D721Med (cell line): ENCODE measurements around the gene ICAM2.

Experiments
- DNase-seq: peaks from one replicate; pipeline ENCODE4 v3.0.0; 2011; ENCODE audit warnings: low spot score; ENCODE audit not compliant: insufficient read length
- FAIRE-seq: peaks from 2 replicates; lab custom pipeline; 2011; peaks lifted over from hg19 to GRCh38; lab: Jason Lieb, UNC
- TF ChIP-seq, protein P1 (sequence below): IDR thresholded peaks from 2 replicates; pipeline ENCODE4 v1.5.1; 2012; ENCODE audit warnings: mild to moderate bottlenecking, control low read depth; ENCODE audit not compliant: insufficient read depth; ENCODE audit errors: missing control alignments

Gene ICAM2

DNA sequence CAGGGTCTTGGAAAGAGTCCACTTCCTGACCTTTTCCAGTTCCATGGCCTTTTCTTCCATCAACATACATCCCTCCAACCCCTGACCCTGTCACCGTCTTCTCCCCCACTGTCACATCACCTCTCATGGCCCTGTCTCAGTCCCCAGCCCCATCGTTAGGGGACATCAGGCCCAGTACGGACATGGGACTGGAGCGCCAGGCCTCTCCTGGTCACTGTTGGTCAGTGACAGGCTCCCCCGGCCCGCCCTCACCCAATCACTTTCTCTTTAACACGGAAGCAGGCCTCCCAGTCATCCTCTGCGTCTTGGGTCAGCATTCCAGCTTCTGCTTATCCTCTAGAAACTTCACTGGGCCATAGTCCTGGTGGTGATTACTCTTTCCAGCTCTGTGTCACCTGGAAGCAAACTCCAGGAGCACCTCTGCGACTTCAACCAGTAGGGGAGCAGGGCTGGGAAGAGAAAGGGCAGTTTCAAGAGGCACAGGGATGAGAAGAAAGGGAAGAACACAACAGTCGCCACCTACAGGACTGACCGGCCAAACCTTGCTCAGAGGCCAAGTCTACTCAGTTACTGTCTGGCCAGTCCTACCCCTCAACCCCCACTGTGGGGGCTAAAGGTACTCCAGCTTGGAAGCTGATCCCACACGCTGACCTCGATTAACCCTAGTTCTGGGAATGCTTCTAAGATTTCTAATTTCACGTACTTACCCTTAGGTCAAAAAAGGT, 15.9 kb upstream of the ICAM2 start:
- FAIRE-seq: no peak
- DNase-seq: no peak
- TF ChIP-seq, protein P1, sequence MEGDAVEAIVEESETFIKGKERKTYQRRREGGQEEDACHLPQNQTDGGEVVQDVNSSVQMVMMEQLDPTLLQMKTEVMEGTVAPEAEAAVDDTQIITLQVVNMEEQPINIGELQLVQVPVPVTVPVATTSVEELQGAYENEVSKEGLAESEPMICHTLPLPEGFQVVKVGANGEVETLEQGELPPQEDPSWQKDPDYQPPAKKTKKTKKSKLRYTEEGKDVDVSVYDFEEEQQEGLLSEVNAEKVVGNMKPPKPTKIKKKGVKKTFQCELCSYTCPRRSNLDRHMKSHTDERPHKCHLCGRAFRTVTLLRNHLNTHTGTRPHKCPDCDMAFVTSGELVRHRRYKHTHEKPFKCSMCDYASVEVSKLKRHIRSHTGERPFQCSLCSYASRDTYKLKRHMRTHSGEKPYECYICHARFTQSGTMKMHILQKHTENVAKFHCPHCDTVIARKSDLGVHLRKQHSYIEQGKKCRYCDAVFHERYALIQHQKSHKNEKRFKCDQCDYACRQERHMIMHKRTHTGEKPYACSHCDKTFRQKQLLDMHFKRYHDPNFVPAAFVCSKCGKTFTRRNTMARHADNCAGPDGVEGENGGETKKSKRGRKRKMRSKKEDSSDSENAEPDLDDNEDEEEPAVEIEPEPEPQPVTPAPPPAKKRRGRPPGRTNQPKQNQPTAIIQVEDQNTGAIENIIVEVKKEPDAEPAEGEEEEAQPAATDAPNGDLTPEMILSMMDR: no peak

DNA sequence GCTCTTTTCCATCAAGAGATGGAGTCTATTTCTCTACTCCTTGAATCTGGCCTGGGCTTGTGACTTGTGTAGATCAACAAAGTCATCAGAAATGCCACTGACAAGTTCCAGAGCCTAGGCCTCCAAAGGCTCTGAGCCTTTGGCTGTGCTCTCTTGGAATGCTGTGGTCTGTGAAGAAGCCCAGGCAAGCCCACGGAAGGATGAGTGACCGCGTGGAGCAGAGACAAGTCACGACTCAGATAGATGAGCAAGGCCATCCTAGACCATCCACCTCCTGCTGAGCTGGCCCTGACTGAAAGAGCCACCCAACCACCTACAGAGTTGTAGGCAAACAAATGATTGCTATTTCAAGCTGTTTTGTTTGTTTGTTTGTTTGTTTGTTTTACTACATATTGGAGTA, 11.6 kb upstream of the ICAM2 start:
- DNase-seq (no peak), FAIRE-seq (no peak)
- TF ChIP-seq, protein P1: no peak

DNA sequence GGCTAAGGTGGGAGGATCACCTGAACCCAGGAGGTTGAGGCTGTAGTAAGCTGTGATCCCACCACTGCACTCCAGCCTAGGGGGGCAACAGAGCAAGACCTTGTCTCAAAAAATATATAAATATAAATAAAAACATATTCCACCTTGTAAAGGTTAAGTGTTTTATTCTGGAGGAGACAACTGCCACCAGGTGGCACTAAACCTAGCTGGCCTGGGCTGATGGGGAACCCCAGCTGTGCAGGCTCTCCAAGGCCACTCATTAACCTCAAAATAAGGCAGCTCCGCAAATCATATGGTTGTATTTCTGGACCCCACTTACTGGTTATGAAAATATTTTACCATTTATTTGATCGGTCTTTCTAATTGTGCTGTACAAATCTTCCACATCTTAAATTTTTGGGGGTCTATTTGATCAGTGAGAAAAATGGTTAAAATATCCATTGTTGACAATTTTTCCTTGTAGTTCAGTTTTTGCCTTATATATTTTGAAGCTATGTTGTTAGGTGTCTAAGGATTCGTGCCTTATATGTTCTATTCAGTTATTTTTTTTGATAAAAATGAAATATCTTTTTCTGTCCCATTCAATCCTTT, 8.5 kb upstream of the ICAM2 start:
- TF ChIP-seq, protein P1: peak; percentile 82
- no peak for FAIRE-seq
- no peak for DNase-seq

DNA sequence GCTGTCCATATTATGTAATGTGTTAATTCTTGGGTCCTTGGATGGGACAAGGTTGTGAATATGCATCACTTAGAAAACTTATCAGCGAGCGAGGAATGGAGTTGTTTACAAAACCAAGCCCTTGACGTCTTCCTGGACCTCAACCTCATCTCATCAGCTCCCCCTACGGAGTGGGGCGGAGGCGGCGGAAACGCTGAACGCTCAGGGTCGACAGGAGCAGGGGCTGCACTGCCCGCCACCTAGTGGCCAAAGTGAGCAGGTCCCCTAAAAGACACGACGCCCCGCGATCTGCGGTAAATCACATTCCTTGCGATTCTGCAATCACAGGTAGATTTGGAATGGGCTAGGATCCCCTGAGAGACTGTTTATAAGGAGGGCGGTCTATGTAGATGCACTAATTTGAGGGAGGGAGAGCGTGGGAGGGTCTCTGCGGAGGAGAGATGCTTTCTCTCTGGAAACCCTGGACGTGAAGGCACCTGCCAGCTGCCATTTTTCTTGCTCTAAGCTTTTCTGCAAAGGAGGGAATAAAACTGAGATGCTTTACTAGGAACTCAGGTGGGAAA, 5.4 kb upstream of the ICAM2 start:
- TF ChIP-seq, protein P1: peak; percentile 99
- DNase-seq (no peak), FAIRE-seq (no peak)

DNA sequence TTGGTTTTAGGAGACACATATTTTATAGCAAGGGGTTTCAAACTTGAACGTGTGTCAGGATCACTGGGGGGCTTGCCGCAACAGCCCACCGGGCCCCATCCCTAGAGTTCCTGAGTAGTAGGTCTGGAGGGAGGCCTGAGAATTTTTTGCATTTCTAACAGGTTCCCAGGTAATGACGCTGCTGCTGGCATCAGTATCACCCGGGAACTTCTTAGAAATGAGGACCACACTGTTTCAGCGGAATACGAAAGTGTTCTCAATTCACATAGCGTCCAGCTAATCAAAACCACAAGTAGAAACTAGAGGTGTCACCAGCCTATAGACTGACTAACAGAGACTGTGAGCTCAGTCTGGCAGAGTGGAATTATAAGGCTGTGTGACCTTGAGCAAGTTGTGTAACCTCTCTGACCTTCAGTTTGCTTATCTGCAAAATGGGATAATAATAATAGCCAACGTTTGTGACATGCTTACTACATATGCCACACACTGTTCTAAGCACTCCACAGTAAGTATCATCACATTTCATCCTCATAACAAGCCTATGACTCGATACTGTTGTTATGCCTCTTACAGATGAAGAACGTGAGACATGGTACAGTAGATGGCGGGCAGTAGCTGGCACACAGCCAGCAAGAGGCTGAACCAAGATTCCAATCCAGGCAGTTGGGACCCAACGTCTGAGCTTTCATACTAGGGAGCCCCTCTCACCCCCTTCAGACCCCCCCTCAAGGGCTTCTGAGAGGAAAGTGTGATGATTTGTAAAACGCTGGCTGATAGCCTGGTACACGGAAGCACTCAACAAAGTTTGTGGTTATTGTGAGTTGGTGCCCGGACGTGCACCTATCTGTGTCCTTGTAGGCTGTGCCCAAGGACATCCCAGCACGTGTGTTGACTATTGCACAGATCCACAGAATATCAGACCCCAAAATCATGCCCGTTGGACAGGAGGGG, 4.6 kb upstream of the ICAM2 start:
- DNase-seq: no peak
- TF ChIP-seq, protein P1: no peak
- FAIRE-seq: no peak

DNA sequence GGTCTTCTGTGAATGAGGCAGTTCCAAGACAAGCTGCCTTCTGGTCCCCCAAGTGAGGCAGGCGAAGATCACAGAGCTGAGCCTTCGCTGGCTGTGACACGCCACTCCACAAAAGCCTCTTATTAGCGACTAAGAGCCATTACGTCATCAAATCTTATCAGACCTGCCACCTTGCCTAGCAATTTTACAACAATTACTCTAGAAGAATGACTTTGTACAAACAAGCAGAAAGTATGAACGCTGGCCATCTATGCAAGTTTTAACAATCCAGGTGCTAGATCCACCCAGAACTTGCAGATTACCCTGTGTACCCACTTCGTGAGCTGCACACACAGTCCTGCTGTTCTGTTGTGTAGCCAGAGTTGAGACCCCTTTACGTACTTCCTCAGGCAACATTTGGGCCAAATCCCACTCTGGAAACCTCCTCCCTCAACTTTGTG, 3.8 kb upstream of the ICAM2 start:
- DNase-seq (no peak), FAIRE-seq (no peak)
- TF ChIP-seq, protein P1: no peak
